ENCODE results near the gene MYL12B.
"Not testable (repeated sequence)": the region's sequence is repeated elsewhere in the genome, so short reads cannot be mapped to it uniquely, and the experiment has no call there.

- TF ChIP-seq CTCF (IDR thresholded peaks at IDR 0.05; ENCODE audit: low read length); EZH2phosphoT487 (IDR thresholded peaks at IDR 0.05; ENCODE audit: low read length); EZH2 (optimal IDR thresholded peaks at IDR 0.05; ENCODE audit: low read depth, low read length): not testable (repeated sequence)
Measured at GRCh38 chr18:3315344-3315743, 53.4 kb downstream of the MYL12B start.

Measured in MM.1S (cell line).